ENCODE measurements around the gene SMYD3.

SMYD3 gene

GRCh38 chr1:246134789-246135188 lies 372.3 kb downstream of the SMYD3 start:
- DNase-seq, result no peak

- DNase-seq, result no peak
These were observed 376.0 kb downstream of the SMYD3 start for GRCh38 chr1:246131095-246131494.

GRCh38 chr1:246128494-246129069 lies 378.5 kb downstream of the SMYD3 start:
- DNase-seq, result no peak

GRCh38 chr1:246126580-246126979 lies 380.5 kb downstream of the SMYD3 start:
- DNase-seq, result no peak

GRCh38 chr1:246122071-246122470 lies 385.0 kb downstream of the SMYD3 start:
- DNase-seq, result no peak

GRCh38 chr1:246121533-246121932 lies 385.5 kb downstream of the SMYD3 start:
- DNase-seq, result no peak

- DNase-seq, result no peak
These were observed 389.9 kb downstream of the SMYD3 start for GRCh38 chr1:246117066-246117791.

GRCh38 chr1:246114369-246114768 lies 392.7 kb downstream of the SMYD3 start:
- no peak for DNase-seq

- DNase-seq, result no peak
These were observed 393.5 kb downstream of the SMYD3 start for GRCh38 chr1:246113555-246114095.

GRCh38 chr1:246111570-246111969 lies 395.5 kb downstream of the SMYD3 start:
- DNase-seq, result no peak

GRCh38 chr1:246110343-246111219 lies 396.5 kb downstream of the SMYD3 start:
- no peak for DNase-seq

GRCh38 chr1:246108278-246108925 lies 398.7 kb downstream of the SMYD3 start:
- DNase-seq, result no peak

GRCh38 chr1:246107516-246108277 lies 399.4 kb downstream of the SMYD3 start:
- DNase-seq, result no peak

- no peak for DNase-seq
These were observed 400.7 kb downstream of the SMYD3 start for GRCh38 chr1:246106342-246106763.

GRCh38 chr1:246104927-246105326 lies 402.2 kb downstream of the SMYD3 start:
- DNase-seq, result no peak

GRCh38 chr1:246099570-246099969 lies 407.5 kb downstream of the SMYD3 start:
- DNase-seq, result no peak

GRCh38 chr1:246096356-246096755 lies 410.7 kb downstream of the SMYD3 start:
- DNase-seq, result no peak

- no peak for DNase-seq
These were observed 411.6 kb downstream of the SMYD3 start for GRCh38 chr1:246095443-246095842.

GRCh38 chr1:246093230-246093629 lies 413.8 kb downstream of the SMYD3 start:
- DNase-seq, result no peak

GRCh38 chr1:246092136-246092535 lies 414.9 kb downstream of the SMYD3 start:
- no peak for DNase-seq

- no peak for DNase-seq
These were observed 415.6 kb downstream of the SMYD3 start for GRCh38 chr1:246091477-246091876.

GRCh38 chr1:246086191-246086590 lies 420.9 kb downstream of the SMYD3 start:
- DNase-seq, result no peak

Data from GOT3 (cell line).